K562 (cell line): Measurements from ENCODE around the gene HOTAIR. TPM values are rescaled to one million over a fixed set of nuclear protein-coding genes. Genes with fewer than 3 reads are reported as not detected.

Experiments
- CBX8 ChIP-seq: fragments of 200-600 bp; sonication (generic); IDR thresholded peaks from 2 replicates; pipeline ENCODE4 v1.6.1; 2012; ENCODE audit warnings: borderline replicate concordance, mixed run types, low read depth, mild to moderate bottlenecking, moderate library complexity, mixed read lengths, low read length, control low read depth, inconsistent platforms; ENCODE audit not compliant: poor library complexity, severe bottlenecking; ENCODE audit errors: extremely low read depth
- KLF16 ChIP-seq: IDR thresholded peaks from 2 replicates; pipeline ENCODE4 v1.6.1; 2016; ENCODE audit warnings: antibody characterized with exemption
- LEF1 ChIP-seq: fragments of 450-650 bp; IDR thresholded peaks from 2 replicates; pipeline ENCODE4 v1.6.1; 2016; ENCODE audit warnings: mild to moderate bottlenecking
- MXI1 ChIP-seq: IDR thresholded peaks from 2 replicates; pipeline ENCODE4 v1.6.1; 2011; ENCODE audit warnings: low read depth, mild to moderate bottlenecking, improper control_type of control experiment, low read length
- NR2C2 ChIP-seq, 2 experiments: fragments of 200-800 bp in 1 of 2; sonication (Bioruptor generic) in 1 of 2; sonication (generic) in 1 of 2; formaldehyde crosslinking in 1 of 2; IDR thresholded peaks; 2 replicates each; pipeline versions ENCODE4 v1.6.1 to v1.8.0; 2016 to 2022; ENCODE audit warnings: mild to moderate bottlenecking in 1 of 2, missing compliant biosample characterization in 1 of 2, missing genetic modification characterization in 1 of 2, missing genetic modification reagents in 1 of 2
- ZBTB7A ChIP-seq: IDR thresholded peaks from 2 replicates; pipeline ENCODE4 v1.6.1; 2011; ENCODE audit warnings: low read depth, mild to moderate bottlenecking, low read length, moderate library complexity, borderline replicate concordance; ENCODE audit not compliant: control insufficient read depth
- ZNF146 ChIP-seq: IDR thresholded peaks from one replicate; pipeline ENCODE4 v1.6.1; 2018; ENCODE audit warnings: missing compliant biosample characterization; ENCODE audit not compliant: unreplicated experiment
- polyA plus RNA-seq, 8 experiments: library from polyadenylated mRNA; depleted of rRNA in 4 of 8; stranded (reverse) in 5 of 8; unstranded in 3 of 8; fragments of >200 nt; fragmentation: Nextera tagmentation in 2 of 8; fragmentation: Illumina TruSeq in 1 of 8; extraction: Ambion mirVana in 2 of 8; extraction: Trizol in 1 of 8; gene quantifications; 2 replicates each; pipeline versions ENCODE4 v1.2.1 to v1.2.3, GENCODE V29; 2011 to 2014; ENCODE audit warnings: inconsistent platforms in 1 of 8, missing spikeins in 1 of 8
- total RNA-seq, 7 experiments: library from RNA; depleted of rRNA in 6 of 7; stranded (reverse); fragments of >200 nt in 6 of 7; fragmentation: Illumina TruSeq in 2 of 7; extraction: Trizol in 2 of 7; gene quantifications; 2 replicates each; pipeline versions ENCODE4 v1.2.1 to v1.2.3, GENCODE V29; 2011 to 2021; ENCODE audit warnings: low replicate concordance in 1 of 7

HOTAIR gene
- total and polyA plus RNA-seq, 9 of the 15 experiments (the other 6 are each of a cell fraction or from before 2014, with no cell fraction given) = 0.04 TPM; not detected in 8

DNA sequence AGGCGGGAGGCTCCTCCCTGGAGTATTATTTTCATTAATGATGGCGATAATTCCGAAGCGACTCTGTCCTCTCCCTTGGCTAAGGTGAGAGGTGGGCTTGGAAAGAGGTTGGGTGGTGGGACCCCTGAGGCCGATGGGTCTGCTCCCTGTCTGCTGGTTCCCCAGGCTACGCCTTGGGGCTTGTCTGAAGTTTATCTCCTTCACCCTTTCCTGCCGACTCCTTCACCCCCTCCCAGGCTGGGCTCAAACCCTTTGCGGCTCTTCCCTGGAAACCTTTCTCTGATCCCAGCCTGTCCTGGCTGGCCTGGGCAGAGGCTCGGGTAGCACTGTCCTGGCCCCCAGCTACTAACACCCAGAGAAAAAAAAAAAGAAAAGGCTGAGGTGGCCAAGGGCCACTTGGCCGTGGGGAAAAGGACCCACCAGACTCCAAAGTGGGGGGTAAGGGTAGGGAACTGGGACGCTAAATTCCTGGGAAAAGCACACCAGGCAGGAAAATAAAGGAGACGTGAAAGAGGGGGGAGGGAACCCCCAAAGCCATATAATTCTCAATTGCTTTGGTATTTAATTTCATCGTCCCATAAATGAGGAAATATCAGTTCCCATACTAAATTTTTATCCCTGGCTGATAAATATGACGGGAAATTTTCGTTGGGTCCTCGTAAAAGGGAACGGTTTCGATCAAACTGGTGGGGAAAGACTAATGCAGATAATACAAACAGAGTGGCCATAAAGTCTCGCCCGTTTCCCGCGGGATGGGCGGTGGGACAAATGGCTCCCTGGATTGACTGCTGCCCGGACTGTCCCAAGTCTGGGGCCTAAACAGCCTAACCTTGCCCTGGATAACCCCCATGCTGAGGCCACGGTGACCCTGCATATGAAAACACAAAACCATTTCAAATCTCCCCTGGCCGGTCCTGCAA lies 8.2 kb upstream of the HOTAIR start (continued):
- TF ChIP-seq CBX8 = no peak
- TF ChIP-seq LEF1 = no peak
- TF ChIP-seq ZNF146 = no peak
- no peak for TF ChIP-seq MXI1
- TF ChIP-seq ZBTB7A = no peak
- TF ChIP-seq NR2C2 (CRISPR knock-in tag; IDR thresholded peaks at IDR 0.05) = no peak
- TF ChIP-seq NR2C2 (tag; IDR thresholded peaks at IDR 0.05) = no peak
- TF ChIP-seq KLF16 = no peak
